ENCODE data around the gene SFXN5.
"Not testable (repeated sequence)": the region's sequence is repeated elsewhere in the genome, so short reads cannot be mapped to it uniquely, and the experiment has no call there.

The SFXN5 gene

DNA sequence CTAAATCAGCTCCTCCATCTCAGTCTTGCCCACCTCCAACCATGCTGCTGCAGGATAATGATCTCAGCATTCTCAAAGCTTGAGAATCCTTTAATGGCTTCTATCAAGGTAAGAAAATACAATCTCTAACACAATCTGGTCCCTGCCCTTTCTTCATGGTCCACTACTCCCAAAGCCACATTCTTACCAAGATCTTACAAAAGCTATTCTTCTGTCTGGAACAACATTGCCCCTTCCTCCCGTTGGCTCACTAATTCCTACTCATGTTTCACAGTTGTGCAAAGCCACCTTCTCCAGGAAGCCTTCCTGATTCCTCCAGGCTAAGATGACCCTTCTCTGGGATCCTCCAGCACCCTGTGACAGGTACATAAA lies 5.9 kb upstream of the SFXN5 start:
- no peak for DNase-seq (ENCODE audit: low read depth)

DNA sequence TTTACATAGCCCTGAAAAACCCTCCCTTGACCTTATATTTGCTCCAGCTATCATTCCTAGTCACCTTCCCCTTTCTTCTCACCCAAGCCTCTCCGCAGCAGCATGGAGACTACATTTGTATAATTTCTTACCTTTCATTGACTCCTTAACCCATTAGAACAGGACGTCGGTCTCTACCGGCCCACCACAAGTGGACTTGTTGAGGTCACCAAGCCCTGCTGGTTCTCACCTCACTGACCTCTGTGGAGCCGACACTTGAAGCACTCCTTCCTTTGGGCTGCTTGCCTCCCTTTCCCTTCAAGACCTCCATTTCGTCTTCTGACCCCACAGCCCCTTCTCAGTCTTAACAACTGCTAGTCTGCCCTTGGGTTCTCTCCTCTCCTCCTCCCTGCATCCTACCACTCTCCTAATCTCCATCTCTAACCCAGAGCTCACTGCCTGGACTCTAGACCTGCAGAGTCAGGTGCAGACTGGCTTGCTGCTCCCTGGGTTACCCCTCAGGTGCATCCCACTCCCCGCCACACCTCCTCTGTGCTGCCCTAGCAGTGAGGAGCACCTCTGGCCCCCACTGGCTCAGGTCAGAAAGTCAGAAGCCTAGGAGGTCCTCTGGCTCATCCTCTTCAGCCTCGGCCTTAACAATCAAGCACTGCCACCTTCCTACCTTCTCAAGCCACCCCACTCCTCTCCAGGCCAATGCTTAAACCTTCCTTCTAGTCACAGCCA lies 5.3 kb upstream of the SFXN5 start:
- no peak for DNase-seq (ENCODE audit: low read depth)

DNA sequence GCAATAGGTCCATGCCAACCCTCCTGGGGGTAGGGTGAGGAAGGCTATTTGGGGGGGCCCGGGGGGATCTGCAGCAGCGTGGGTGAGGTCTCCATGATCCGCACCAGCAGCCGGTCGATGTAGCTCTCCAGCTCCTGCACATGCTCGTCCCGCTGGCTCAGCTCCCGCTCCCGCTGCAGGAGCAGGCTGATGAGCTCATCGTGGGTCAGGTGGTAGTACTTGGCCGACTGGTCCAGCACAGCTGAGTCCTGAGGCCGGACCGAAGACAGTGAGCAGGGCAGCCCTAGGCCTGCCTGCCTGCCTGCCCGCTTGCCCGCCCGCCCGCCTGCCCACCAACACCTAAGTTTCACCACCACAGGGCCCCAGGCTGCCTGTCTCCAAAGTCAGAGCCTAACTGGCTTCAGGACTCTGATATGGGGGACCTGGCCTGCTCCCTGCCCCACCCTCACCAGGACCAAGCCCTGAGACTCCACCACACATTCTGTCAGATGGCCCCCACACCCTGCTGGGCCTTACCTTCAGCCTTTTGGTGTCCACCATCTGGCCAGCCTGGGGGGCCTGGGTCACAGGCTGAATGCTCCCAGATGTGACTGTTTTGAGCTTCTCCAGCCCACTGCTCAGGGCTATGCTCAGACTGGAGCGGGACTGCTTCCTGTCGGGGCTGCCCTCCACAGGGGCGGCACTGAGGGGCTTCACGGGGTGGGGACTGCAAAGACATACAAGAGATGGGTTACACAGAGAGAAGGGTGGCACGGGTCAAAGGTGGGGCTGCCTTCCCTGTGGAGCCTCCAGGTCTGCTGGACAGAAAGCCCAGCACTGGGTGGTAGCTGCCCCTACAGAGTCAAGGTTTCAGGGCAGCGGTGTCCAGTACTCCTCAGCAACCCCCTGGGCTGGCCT lies 4.2 kb upstream of the SFXN5 start:
- no peak for DNase-seq (ENCODE audit: low read depth)

DNA sequence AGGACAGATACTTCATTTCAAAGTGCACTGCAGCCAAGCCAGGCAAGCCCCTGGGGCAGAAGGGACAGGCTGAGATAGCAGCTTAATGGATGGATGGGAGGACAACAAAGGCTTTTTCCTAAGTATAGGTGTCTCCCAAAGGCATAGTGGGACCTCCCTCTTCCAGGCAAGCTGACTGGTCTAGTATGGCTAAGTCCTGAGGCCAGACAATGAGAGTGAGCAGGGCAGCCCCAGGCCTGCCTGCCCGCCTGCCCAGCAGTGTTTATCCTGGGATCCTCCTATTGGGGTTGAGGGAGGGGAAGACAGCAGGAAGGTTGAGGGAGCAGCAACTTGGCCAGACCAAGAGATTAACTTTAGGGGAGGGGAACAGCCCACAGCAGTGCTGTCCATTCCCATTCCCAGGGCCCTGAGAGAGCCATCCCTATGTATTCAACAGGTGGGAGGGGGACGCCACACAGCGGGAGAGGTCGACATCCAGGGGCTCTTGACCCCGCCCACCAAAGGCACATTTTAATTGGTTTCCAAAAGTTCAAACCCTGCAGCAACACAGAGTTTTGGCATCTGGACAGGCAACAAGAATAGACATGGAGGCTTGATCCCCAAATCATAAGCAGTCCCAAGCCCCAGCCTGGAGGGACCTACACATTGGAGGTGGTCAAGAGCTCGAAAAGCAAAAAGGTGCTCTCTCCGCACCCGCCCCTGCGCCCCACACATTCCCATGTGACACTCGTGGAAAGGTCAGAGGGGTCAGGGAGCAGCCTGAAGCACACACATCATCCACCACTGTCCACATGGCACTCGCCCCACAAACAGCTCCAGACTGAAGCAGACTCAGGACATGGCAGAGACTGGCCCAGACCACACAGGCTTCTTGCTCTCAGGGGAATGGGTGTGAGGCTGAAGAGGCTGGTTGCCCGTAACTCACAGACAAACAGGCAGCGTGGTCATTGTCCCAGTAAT lies 2.9 kb upstream of the SFXN5 start:
- DNase-seq (ENCODE audit: low read depth): no peak

DNA sequence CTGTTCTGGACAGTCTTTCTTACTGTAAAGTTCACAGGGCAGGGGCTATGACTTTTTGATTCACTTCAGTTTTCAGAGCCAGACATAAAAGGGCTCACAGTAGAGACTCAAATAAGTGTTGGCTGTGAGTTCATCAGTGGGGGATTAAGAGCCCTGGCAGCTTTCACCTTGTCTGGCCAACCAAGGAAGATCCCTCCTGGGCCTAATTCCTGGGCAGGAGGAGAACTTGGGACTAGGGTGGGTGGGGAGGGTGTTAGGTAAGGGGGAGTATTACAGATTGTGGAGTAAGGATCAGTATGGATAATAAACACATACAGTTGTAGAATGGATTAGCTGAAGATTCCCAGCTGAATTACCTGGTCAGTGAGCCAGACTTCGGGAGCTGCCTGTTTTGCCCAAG lies 904 bp upstream of the SFXN5 start:
- DNase-seq (ENCODE audit: low read depth): no peak

DNA sequence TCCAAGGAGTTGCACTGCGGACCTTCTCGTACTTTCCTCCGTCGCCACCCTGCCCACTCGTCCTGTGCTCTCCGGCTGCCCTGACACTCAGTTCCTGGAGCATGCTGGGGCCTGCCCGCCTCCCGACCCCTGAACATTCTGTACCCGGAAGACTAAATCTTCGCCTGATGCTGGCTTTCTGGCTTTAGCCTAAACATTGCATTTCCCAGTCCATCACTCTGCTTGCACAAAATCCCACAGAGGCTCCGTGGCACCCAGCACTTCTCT lies 550 bp upstream of the SFXN5 start:
- DNase-seq (ENCODE audit: low read depth): no peak

DNA sequence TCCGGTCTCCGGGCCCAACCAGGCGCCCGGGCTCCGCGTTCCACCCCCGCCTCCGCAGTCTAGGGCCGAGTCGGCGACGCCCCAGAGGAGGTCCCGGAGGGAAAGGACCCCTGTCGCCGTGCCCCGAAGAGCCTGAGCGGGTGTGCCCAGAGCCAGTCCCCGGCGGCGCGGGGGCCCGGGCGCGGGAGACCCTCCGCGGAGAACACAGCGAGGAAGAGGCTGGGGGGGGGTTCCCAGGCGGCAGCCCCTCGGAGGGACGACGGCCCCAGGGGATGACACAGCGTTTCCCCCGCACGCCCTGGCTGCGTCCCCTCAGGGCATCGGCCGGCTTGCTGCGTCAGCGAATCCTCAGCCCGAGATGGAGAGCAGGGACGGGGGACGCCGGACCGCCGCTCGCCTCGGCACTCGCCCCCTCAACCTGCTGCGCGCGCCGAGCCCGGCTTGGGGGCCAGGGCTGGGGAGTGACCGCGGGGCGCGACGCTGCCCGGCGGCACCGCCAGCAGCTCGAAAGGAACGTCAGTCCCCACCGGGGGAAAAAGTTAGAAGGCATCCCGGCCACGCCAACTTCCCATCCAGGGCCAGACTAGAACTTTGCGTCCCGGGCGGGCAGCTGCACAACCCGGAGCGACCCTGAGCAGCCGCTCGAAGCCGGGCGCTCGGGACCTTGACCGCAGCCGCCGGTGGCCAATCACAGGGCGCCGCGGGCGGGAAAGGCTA lies 711 bp downstream of the SFXN5 start:
- no peak for DNase-seq (ENCODE audit: low read depth)

DNA sequence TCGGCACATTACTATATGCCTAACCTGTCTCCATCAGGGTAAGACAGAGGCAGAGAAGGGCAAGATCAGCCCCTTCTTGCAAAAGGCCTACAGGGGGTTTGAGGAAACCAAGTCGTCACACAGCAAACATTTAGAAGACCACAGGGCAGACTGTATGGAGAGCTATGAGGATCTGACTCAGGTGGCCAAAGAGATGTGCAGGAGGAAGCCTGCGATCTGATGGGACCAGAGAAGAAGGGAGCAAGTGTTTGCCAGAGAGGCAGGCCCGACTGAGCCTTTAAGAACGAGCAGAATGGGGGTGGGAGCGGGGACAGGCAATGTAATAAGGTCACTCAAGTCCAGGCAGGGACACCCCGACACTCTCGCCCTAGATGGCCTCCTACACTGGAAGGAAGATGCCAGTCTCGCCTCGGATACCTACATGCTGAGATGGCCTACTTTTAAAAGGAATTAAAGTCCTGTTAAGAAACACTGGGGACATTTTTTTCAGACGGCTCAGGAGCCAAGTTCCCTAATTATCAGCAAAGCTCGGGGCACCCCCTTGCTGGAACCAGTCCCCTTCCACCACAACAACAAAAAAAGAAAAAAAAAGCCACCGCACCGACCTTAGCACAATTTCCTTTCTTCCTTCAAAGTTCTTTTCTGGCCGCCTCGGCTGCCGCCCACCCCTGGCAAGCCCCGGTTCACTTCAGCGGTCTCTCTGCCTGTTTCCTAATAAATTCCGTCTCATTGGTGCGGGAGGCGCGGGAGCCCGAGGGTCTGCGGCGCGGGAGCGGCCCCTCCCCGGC lies 1.5 kb downstream of the SFXN5 start:
- no peak for DNase-seq (ENCODE audit: low read depth)

DNA sequence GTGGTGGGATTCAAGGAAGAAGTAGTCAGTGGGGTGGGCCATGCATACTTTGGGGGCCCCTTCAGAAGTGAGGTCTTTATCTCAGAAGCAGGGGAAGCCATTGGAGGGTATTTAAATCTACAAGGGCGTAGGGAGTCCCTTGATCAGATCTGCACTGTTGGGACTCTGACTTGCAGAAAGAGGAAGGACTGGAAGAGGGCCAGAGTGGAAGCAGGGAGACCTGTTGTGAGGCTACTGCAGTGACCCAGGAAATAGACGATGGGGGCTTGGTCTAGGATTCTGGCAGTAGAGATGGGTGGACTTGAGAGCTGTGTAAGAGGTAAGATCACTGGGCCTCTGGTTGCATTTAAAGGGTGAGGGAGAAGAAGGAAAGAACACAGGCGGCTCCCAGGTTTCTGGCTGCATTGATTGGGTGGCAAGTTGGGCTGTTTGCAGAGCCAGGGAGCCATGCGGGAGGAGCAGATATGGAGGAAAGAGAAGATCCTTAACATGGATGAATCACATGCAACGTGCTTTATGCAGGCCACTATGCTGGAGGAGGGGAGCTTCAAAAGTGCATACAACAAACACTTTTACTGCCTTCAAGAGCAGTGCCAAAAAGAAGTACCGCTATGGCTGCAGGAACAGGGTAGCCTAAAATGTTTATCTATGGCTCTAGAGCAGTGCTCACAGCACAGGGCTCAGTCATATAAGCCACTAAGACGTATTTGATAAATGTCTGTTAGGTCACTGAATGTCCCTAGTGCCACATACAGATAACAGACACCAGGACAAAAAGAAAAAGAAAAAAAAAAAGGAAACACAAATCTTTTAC lies 2.3 kb downstream of the SFXN5 start:
- DNase-seq (ENCODE audit: low read depth): no peak

DNA sequence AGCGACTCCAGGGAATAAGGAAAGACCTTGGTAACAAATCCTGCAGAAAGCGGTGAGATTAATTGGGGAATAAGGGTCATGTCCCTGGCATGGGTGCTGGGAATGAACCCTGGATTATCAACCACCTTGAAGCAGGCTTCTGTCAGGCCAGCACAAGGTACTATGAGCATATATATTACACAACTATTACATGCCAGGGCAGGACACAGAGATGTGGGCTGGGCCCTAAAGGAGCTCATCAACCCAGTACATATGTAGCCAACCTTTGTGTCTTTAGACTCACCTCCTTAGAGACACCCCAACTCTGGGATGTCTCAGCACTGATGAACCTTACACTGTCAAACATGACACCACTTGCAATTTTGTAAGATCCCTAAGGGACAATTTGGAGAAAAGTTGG lies 3.4 kb downstream of the SFXN5 start:
- DNase-seq (ENCODE audit: low read depth): no peak

DNA sequence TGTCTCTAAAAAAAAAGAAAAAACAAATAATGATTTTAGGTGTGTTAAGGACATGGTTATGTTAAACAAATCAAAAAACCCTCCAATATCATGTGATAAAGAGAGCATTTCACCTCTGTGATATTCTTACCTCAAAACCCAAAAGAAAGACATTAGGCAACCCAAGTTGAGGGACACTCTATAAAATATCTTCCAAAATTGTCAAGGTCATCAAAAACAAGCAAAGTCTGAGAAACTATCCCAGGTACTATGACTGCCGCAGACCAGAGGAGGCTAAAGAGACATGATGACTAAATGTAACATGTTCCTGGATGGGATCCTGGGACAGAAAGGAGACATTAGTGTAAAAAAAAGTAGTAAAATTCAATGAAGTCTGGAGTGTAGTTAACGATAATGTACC lies 4.5 kb downstream of the SFXN5 start:
- DNase-seq (ENCODE audit: low read depth): no peak

DNA sequence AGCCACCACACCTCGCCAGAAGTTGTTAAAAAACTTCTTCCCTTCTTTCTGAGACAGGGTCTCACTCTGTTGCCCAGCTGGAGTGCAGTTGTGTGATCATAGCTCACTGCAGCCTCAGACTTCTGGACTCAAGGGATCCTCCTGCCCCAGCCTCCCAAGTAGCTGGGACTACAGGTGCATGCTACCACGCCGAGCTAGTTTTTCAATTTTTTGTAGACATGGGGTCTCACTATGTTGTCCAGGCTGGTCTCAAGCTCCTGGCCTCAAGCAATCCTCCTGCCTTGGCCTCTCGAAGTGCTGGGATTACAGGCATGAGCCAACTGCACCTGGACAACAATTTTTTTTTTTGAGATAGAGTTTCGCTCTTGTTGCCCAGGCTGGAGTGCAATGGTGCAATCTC lies 6.4 kb downstream of the SFXN5 start:
- not testable (repeated sequence) for DNase-seq (ENCODE audit: low read depth)

DNA sequence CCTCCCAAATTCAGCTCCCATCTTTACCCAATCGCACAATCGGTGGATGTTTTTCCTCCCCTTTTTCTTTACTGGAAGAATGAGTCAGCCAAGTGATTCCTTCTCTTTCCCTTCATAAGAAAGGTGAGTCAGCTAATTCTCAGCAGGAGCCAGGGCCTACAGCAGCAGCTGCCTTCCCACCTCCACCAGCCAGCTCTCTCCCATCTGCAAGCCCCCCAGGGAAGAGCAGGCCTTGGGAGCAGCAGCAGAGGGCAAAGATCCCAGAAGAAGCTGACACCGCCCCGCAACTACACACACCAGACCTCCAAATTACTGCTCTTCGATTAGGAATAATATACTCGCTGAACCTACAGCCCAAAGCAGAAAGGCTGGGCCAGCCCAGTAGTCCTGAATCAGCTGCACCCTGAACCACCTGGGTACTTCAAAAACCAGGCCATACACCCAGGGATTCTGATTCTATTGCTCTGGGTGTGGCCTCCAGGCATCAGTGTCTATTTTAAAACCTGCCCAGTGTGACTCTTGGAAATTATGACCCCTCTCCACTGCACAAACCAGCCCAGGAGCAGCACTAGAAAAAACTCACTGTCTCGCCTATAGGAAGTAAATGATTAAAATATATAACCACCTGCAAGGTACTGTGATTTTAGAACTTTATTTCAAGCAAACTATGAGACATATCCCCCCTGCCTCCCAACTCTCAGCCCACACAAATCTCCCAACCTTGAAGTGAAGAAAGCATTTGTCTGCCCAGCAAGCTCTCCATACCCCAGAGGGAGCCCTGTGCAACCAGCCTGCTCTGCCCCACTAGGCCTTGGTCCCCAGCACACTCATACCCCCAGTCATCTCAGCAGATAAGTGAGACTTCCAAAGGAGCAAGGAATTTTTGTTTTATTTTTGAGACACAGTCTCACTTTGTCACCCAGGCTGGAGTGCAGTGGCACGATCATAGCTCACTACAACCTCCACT lies 7.3 kb downstream of the SFXN5 start:
- peak; percentile 77 for DNase-seq (ENCODE audit: low read depth)

DNA sequence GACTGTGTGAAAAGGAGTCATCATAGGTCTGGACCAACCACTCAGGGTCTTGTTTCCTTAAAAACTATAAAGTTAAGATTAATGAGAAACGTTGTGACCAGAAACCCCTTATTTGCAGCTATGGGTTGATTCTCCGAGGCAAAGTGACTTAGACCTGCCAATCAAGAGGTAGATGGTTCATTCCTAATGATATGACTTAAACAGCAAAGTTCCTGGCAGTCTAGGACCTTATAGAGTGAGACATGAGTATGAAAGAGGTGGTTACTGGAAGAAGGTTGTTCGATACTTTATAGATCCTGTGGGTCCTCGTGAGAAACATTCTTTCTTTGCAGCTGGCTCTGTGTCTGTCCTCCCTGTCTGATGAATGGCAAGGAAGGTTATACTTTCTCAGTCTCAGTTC lies 8.0 kb downstream of the SFXN5 start:
- DNase-seq (ENCODE audit: low read depth): no peak

DNA sequence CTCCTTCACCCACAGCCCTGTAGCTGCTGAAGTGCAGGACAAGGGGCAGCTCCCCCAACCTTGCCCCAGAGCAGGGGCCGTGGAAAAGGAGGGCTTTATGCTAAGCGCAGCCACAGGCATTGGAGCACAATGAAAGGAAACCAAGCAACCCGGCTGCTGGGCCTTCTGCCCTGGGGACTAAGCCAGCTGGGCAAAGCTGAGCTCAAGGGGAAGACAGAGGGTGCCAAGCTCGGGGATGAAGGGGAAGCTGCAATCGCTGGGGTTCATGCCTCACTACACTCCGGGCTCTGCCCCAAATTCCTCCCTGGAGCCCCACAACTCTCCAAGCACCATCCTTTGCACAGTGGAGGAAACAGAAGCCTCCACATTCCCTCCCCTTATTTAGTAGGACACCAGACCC lies 12.4 kb downstream of the SFXN5 start:
- DNase-seq (ENCODE audit: low read depth): no peak

DNA sequence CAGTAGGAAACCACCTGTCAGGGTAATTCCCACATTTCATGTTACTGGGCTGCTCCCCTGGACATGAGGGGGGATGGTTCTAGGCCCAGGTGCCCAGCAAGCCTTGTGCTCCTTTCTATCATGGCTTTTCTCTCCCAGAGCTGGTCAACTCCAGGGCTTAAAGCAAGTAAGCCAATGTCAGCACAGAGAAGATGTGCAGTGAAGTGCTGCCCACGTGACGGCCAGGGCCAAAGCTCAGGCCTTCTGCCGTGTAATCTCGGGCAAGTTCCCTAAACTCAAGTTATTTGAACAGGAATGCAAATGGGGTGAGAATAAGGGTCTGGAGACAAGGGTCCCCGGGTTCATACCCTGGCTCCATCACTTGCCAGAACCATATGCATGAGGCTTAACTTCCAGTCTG lies 16.5 kb downstream of the SFXN5 start:
- no peak for DNase-seq (ENCODE audit: low read depth)

DNA sequence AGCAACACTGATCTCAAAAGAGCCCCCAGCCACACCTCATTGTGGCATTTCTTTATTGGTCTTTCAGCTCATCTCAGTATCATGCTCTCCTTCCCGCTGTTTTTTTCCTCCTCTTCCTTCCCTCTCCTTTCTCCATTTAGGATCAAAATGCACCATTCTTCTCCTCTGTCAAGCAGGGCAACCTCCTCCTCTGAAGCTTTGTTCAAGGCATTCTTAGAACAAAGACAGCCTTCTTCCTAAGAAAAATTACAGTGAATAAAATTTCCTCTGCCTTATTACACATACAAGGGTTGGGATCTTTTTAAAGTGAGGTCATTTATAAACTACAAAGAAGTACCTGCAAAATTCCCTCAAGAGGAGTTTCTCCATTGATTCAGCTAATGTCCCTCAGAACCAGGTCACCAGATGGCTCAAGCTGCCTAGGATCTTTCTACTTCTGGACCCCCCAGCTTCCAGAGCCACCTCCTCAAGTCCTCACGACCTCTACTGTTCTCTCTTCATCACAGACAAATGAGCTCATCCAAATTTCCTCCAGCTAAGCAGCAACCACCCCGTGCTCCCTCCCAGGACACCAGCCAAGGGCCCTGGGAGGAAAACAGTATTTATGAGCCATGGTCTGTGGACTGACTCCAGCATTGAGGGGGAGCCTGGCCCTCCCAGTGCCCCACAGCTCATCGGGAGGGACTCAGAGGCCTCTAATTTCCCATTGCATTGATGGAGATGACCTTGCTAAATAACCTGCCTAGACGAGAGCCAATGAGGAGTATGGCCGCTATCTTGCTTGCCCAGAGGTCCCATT lies 18.0 kb downstream of the SFXN5 start:
- peak; percentile 73 for DNase-seq (ENCODE audit: low read depth)

DNA sequence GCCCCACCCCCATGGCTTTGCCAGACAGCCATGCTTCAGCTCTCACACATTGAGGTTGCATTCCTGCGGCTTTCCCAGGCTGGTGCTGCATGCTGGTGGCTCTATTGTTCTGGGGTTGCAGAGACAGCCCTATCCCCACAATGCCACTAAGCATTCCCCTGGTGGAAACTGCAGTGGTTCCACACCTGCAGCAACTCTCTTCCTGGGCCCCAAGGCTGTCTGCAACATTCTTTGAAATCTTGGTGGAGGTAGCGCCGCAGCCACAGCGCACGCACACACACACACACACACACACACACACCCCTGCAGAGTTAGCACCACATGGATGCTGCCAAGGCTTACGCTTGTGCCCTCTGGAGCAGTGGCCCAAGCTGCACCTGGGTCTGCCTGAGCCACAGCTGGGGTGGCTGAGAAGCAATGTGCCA lies 21.4 kb downstream of the SFXN5 start:
- DNase-seq (ENCODE audit: low read depth): no peak
